Right hindlimb (tissue), 1 donor: ENCODE data around the gene ACKR2.
"Not testable (repeated sequence)": the region's sequence is repeated elsewhere in the genome, so short reads cannot be mapped to it uniquely, and the experiment has no call there.

ENCODE experiments used
- DNase-seq: peaks from one replicate; pipeline ENCODE4 v3.0.0-alpha.2; 2018

The ACKR2 gene

GRCh38 chr3:42802876-42803413 is 6.3 kb upstream of the ACKR2 start:
- DNase-seq, result no peak

DNA sequence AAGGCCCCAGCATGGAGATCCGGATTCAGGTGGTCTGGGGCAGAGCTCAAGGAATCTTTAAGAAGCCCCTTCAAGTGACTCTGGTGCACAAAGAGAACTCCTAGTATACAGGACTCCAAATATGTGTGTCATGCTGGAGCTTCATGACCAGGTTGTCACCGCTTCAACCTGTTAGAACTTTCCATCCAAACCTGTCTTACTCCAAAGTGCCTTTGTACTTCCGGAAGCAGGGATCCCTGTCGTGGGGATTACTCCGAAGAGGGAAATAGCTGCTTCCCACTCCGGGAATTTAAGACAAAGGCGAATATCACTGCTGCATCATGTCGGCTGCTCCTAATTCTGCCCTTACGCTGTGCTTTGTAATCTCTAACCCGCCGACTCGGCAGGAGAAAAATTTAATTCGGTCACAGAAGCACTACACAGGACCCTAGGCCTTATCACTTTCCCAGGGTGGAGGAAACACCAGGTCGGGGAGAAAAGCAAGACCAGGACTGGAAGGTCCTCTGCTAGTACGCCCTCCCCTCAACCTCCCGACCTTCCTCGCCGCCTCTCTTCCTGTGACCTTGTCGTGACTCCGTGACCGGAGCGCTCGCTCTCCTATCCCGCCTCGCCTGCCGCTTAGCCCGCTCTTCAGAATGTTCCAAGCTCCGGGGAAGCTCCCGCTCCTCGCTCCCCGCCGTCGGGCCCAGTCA is 5.7 kb upstream of the ACKR2 start:
- DNase-seq, result peak; percentile 26

DNA sequence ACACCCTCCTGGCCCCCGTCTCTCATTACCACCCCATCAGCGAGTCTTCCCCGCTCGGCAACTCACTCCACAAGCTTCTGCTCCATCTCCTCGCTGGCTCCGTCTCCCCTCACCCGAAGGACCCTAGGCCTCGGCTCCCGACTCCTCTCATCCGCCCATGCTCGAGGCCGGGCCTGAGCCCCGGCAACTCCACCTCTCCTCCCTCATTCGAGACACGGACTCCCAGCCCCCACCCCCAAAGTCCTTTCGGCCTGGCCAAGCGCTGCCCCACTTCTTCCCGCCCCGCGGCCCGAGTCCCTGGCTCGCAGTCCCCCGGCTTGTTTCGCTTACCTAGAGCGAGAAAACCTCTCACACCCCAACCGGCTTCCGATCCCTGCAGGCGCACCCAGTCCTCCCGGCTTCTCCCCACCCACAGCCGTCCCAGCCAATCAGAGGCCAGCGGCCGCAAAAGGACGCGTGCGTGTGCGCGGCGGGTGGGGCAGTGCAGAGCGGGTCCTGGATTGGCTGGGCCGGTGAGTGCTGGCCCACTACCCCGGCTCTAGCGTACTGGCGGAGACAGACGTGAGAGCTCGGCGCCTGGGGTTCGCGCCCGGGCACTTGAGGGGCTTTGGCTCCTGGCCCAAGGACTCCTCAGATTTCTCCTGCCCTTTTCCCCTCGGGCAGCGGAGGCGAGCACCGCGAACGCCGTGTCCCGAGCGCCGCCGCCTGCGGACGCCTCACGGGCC is 5.0 kb upstream of the ACKR2 start, which contains the start of gene HIGD1A:
TSS of gene HIGD1A (minus strand) at position 385 of the 725 bp plus-strand sequence. CDS start 10,237 bp downstream, outside the sequence.
- DNase-seq, result peak; percentile 97

DNA sequence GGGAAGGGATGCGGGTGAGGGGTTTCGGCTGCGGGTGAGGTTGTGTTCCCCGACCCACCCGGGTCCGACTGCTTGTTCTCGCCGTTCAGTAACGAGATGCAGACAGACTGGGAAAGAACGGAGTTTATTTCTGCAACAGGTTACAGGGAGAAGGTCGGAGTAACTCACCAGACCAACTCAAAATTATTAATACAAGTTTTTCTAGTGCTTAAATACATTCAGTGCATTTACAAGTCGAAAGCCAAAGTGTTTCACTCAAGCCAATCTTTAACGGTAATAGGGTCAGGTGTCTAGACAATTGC is 4.5 kb upstream of the ACKR2 start:
- DNase-seq, result no peak

GRCh38 chr3:42805141-42805821 is 4.0 kb upstream of the ACKR2 start:
- no peak for DNase-seq

GRCh38 chr3:42807929-42808328 is 1.3 kb upstream of the ACKR2 start:
- DNase-seq, result no peak

- not testable (repeated sequence) for DNase-seq
Measured at GRCh38 chr3:42810706-42811105, 1.5 kb downstream of the ACKR2 start.

DNA sequence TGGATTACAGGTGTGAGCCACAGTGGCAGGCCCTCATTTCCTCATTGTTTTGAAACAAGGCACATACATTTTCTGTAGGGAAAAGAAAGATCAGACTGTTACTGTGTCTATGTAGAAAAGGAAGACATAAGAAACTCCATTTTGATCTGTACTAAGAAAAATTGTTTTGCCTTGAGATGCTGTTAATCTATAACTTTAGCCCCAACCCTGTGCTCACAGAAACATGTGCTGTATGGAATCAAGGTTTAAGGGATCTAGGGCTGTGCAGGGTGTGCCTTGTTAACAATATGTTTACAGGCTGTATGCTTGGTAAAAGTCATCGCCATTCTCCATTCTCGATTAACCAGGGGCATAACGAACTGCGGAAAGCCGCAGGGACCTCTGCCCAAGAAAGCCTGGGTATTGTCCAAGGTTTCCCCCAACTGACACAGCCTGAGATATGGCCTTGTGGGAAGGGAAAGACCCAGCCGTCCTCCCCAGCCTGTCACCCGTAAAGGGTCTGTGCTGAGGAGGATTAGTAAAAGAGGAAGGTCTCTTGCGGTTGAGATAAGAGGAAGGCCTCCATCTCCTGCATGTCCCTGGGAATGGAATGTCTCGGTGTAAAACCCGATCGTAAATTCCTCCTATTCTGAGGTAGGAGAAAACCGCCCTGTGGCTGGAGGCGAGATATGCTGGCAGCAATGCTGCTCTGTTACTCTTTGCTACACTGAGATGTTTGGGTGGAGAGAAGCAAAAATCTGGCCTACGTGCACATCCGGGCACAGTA is 2.1 kb downstream of the ACKR2 start:
- DNase-seq, result not testable (repeated sequence)

GRCh38 chr3:42814246-42814645 is 5.0 kb downstream of the ACKR2 start:
- no peak for DNase-seq

DNA sequence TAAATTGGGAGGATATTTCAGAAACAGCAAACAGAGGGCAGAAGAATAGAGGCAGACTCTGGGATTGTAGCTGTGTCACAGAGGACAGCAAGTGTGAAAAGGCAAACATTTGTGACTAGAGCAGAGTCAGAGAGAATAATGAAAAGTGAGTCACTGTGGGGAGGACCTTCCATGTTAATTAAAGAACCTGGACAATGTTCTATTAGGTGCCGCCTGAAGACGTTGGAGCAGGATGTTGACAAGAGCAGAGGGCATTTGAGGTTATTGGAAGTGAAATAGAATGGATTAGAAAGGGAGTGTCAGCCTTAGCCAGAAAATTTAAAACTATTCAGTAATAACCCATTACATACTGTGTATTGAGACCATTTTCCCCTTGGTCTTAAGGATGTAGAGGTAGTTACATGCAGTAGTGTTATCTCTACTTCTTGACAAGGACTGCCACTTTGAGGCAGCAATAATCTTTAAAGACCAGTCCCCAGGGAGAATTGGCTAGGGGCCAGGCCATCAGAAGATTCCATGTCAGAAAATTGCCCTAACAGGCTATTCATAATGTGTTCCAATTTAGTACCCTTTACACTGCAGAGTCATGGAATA is 5.8 kb downstream of the ACKR2 start:
- no peak for DNase-seq

DNA sequence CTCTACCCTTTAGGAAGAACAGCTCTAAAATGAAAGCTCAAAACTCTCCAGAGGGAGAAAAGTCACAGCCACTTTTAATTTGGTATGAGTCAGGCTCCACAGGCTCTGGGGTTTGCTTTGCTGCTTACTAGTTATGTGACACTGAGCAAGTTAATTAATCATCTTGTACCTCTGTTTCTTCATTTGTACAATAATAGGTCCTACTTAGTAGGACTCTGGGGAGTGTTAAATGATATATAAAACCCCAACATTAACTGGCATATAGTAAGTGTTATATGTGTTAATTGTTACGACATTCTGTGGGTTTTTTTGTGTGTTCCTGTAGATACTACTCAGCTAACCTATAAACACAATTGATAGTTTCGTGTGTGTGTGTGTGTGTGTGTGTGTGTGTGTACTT is 6.6 kb downstream of the ACKR2 start:
- no peak for DNase-seq

DNA sequence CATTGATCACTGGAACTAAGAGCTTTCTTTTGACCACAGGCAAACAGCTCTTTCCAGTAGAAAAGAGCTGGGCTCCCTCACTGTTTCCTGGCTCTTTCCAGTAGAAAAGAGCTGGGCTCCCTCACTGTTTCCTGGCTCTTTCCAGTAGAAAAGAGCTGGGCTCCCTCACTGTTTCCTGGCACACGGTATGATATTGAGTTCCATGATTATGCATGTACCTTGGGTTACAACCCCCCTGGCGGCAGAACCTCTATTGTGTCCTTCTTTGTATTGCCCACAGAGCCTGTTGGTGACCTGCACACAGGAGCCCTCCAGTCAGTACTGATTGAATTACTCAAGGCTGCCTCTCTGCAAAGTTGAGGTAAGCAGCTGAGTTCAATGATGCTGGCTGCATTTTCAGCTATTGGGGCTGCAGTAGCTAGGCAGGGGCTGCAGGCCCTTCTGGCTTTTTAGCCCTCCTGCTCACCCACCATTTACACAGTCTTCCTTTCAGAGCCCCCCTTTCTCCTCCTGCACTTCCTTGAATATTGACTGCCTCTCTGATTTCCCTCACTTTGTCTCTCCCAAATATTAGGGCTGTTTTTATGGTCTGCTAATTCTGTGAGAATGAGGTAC is 10.2 kb downstream of the ACKR2 start:
- no peak for DNase-seq

DNA sequence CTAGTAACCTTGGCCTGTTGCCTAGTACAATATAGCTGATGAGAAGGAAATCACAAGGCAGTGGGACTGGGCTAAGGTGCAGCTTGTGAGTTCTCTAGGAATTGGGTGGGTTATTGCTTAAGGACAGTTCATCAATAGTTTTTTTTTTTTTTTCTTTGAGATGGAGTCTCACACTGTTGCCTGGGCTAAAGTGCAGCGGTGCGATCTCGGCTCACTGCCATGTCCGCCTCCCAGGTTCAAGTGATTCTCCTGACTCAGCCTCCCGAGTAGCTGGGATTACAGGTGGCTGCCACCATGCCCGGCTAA is 11.5 kb downstream of the ACKR2 start:
- DNase-seq, result no peak

GRCh38 chr3:42822828-42823227 is 13.6 kb downstream of the ACKR2 start:
- DNase-seq, result no peak

DNA sequence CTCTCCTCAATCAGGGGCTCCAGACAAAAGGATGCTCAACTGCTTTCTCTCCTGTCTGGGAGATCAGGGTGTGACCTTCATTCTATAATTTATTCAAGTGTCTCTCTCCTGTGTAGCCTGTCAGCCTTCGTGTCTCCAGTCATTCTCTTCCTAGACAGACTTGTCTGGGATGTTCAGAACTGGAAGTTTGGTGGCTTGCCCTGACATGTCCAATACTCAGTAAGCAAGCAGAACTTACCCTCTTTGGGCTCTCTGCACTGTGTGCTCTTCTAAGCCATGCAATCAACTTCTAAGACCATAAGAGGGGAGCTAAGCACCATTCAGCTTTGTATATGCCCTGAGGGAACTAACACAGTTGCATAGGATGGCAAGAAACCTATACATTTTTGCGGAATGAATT is 14.1 kb downstream of the ACKR2 start:
- DNase-seq, result no peak

- DNase-seq, result no peak
Measured at GRCh38 chr3:42826141-42826540, 16.9 kb downstream of the ACKR2 start.

DNA sequence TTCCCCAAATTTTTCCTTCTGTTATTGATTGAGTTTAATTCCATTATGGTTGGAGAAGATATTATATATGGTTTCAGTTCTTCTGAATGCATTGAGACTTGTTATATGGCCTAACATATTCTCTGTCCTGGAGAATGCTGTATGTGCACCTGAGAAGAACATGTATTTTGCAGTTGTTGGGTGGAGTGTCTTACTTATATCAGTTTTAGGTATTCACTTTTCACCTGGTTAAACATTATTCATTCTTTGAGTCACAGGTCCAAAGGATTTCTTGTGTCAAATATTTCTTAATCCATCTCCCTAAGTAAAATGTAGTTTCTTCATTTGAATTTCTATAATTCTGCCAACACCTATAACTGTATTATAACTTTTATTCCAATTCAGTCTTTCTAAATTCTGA is 17.8 kb downstream of the ACKR2 start:
- no peak for DNase-seq

GRCh38 chr3:42827654-42828053 is 18.4 kb downstream of the ACKR2 start:
- no peak for DNase-seq

DNA sequence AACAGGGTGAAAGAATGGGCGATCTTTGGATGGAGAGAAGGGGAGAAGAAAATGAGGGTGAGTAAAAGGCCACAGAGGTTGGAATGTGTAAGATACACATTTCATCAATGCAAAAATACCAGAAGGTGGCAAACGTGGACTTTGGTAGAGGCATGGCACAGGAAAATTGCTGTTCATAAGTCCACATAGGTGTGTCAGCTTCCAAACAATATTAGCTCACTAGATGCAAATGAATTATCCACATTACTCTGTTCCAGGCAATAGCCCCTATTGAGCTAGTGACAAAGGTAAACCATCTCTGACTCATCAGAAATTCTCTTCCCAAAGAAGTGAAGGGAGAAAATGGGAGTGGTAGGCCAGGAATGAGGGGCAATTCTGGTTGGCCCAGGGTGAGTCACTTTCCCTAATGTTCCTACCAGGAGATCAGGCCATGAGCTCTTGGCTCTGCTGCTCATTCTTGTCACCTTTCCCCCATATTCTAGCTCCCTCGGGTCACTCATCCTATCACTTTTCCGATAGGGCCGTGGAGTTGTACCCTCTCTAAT is 19.9 kb downstream of the ACKR2 start:
- DNase-seq, result no peak

DNA sequence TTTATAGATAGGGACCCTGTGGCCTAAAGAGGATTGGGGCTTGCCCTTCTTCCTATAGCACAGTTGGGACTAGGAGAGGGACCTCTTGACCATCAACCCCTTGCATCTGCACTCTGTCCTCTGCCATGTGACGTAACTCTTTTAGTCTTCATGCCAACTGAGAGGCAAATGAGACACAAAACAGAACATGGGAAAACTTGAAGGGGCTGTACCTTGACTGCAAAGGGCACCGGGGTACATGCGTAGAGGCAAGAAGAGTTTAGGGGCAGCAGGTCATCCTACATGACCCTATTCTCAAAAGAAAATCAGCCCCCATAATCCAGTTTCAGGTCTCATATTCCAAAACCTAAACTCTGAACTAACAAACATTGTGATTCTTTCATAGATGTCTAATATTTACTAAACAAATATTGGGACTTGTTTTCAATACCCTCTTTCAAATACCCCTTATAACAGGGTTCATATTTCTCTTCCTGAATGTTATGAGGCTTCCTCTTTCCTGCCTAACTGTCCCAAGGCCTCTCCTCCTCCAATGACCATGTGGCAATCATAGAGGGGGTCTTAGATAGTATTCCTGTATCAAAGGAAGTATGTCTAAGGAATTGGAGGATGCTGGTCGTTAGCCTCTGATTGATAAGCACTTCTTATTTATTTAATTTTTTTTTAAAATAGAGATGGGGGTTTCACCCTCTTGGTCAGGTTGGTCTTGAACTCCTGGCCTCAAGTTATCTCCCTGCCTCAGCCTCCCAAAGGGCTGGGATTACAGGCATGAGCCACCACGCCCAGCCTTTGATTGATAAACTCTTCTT is 20.6 kb downstream of the ACKR2 start:
- no peak for DNase-seq
